RWPE1 (cell line): ENCODE measurements around the gene MLN.
A peak's percentile ranks its signal among the peaks of the same experiment; 100 is the strongest.

Experiments used
- CTCF ChIA-PET: fragments of 350-600 bp; sonication (Branson Sonifier 250); formaldehyde crosslinking; extraction: SDS; loops from one replicate; lab custom pipeline; 2021; lab: Yijun Ruan, JAX
- POLR2A ChIA-PET: fragments of 400-600 bp; formaldehyde crosslinking; extraction: SDS; loops from one replicate; lab custom pipeline; 2020; ENCODE audit warnings: antibody characterized with exemption; ENCODE audit not compliant: low non-redundant PET; lab: Yijun Ruan, JAX
- DNase-seq: peaks from one replicate; pipeline ENCODE4 v3.0.0; 2012; ENCODE audit warnings: low spot score
- H3K27ac ChIP-seq: fragments of 450-650 bp; 2 replicates; pipeline ENCODE4 v1.5.1; 2017
- CTCF ChIP-seq: fragments of 450-650 bp; conservative IDR thresholded peaks from 2 replicates; pipeline ENCODE4 v1.5.1; 2017; ENCODE audit warnings: low read depth, mild to moderate bottlenecking

Gene MLN

GRCh38 chr6:33823806-33824205 lies 20.0 kb upstream of the MLN start:
- POLR2A ChIA-PET = no interaction called here
- TF ChIP-seq CTCF = no peak
- CTCF ChIA-PET = interaction anchor here (0.6 kb wide), 1 partner anchor 221 kb away, joined by 3 read pairs; no protein-coding TSS in a partner anchor
- no peak overlapping the region for H3K27ac ChIP-seq
- DNase-seq = no peak

GRCh38 chr6:33822575-33823395 lies 19.0 kb upstream of the MLN start:
- ChIA-PET POLR2A (no interaction called here), CTCF (interaction anchor here (0.8 kb wide), 1 partner anchor 57 kb away, joined by 3 read pairs; no protein-coding TSS in a partner anchor)
- no peak for TF ChIP-seq CTCF
- no peak overlapping the region for H3K27ac ChIP-seq
- DNase-seq = peak; percentile 48

GRCh38 chr6:33820784-33821520 lies 17.1 kb upstream of the MLN start:
- no peak overlapping the region for H3K27ac ChIP-seq
- DNase-seq = no peak
- no peak for TF ChIP-seq CTCF
- ChIA-PET POLR2A (no interaction called here), CTCF (interaction anchor here (0.7 kb wide), 1 partner anchor 333 kb away, joined by 3 read pairs; no protein-coding TSS in a partner anchor)

- H3K27ac ChIP-seq = no peak overlapping the region
- DNase-seq = no peak
- ChIA-PET POLR2A (no interaction called here), CTCF (interaction anchor here (0.6 kb wide), 1 partner anchor 237 kb away, joined by 3 read pairs; no protein-coding TSS in a partner anchor)
- TF ChIP-seq CTCF = no peak
Observed at GRCh38 chr6:33820243-33820642, 16.4 kb upstream of the MLN start.

GRCh38 chr6:33819021-33819420 lies 15.2 kb upstream of the MLN start:
- ChIA-PET CTCF (no interaction called here), POLR2A (no interaction called here)
- DNase-seq = no peak
- no peak overlapping the region for H3K27ac ChIP-seq
- TF ChIP-seq CTCF = no peak

GRCh38 chr6:33818293-33818692 lies 14.5 kb upstream of the MLN start:
- no peak for TF ChIP-seq CTCF
- no peak for DNase-seq
- ChIA-PET CTCF (no interaction called here), POLR2A (no interaction called here)
- no peak overlapping the region for H3K27ac ChIP-seq
